Liver (tissue), 3 donors: ENCODE results near the gene CPEB1.

ENCODE experiments used
- CTCF ChIP-seq: fragments of 150-350 bp; IDR thresholded peaks from 2 replicates; pipeline ENCODE4 v1.5.1; 2017; ENCODE audit warnings: improper control_type of control experiment, low read depth, low read length; ENCODE audit not compliant: missing input control
- FOXA2 ChIP-seq: IDR thresholded peaks from 2 replicates; pipeline ENCODE4 v1.6.1; 2016; ENCODE audit warnings: antibody characterized with exemption
- GABPA ChIP-seq, 2 donors: IDR thresholded peaks in 1 of 2; conservative IDR thresholded peaks in 1 of 2; 2 replicates each; pipeline ENCODE4 v1.6.1; 2016; ENCODE audit warnings: antibody characterized with exemption in 2 of 2, mild to moderate bottlenecking in 1 of 2, moderate library complexity in 1 of 2
- JUND ChIP-seq, 2 donors: IDR thresholded peaks; 2 replicates each; pipeline ENCODE4 v1.6.1; 2016; ENCODE audit warnings: antibody characterized with exemption in 2 of 2
- RAD21 ChIP-seq, 2 donors: IDR thresholded peaks; 2 replicates each; pipeline ENCODE4 v1.6.1; 2016; ENCODE audit warnings: antibody characterized with exemption in 2 of 2, mild to moderate bottlenecking in 2 of 2
- TAF1 ChIP-seq: conservative IDR thresholded peaks from 2 replicates; pipeline ENCODE4 v1.6.1; 2016; ENCODE audit warnings: antibody characterized with exemption, mild to moderate bottlenecking
- donor health status: healthy.
- donor health status: healthy.

- TF ChIP-seq CTCF (no peak), TAF1 (no peak), FOXA2 (no peak), GABPA (IDR thresholded peaks at IDR 0.05 in 1 of 2, conservative IDR thresholded peaks at IDR 0.05 in 1 of 2) (no peak), JUND (IDR thresholded peaks at IDR 0.05) (no peak), RAD21 (IDR thresholded peaks at IDR 0.05) (no peak)
Measured at GRCh38 chr15:82611348-82611747, 35.8 kb downstream of the CPEB1 start.
